ENCODE measurements around the gene WDR1.

WDR1 gene

GRCh38 chr4:10113362-10114047, 3.1 kb downstream of the WDR1 start:
- no peak for FAIRE-seq

GRCh38 chr4:10112658-10113284, 3.8 kb downstream of the WDR1 start:
- no peak for FAIRE-seq

GRCh38 chr4:10111067-10111801, 5.4 kb downstream of the WDR1 start:
- no peak for FAIRE-seq

GRCh38 chr4:10109995-10110670, 6.5 kb downstream of the WDR1 start:
- FAIRE-seq = no peak

- no peak for FAIRE-seq
Observed at GRCh38 chr4:10108818-10109783, 7.5 kb downstream of the WDR1 start.

GRCh38 chr4:10108391-10108790, 8.2 kb downstream of the WDR1 start:
- no peak for FAIRE-seq

- no peak for FAIRE-seq
Observed at GRCh38 chr4:10107111-10108091, 9.2 kb downstream of the WDR1 start.

GRCh38 chr4:10106421-10107039, 10.1 kb downstream of the WDR1 start:
- no peak for FAIRE-seq

GRCh38 chr4:10105920-10106319, 10.7 kb downstream of the WDR1 start:
- FAIRE-seq = no peak

GRCh38 chr4:10105421-10105820, 11.2 kb downstream of the WDR1 start:
- FAIRE-seq = no peak

- FAIRE-seq = no peak
Observed at GRCh38 chr4:10104991-10105276, 11.7 kb downstream of the WDR1 start.

- no peak for FAIRE-seq
Observed at GRCh38 chr4:10104211-10104990, 12.2 kb downstream of the WDR1 start.

- no peak for FAIRE-seq
Observed at GRCh38 chr4:10102474-10103332, 13.9 kb downstream of the WDR1 start.

GRCh38 chr4:10101671-10102473, 14.7 kb downstream of the WDR1 start:
- FAIRE-seq = no peak

GRCh38 chr4:10100734-10101216, 15.8 kb downstream of the WDR1 start:
- FAIRE-seq = no peak

- no peak for FAIRE-seq
Observed at GRCh38 chr4:10099499-10100325, 16.9 kb downstream of the WDR1 start.

GRCh38 chr4:10098780-10099160, 17.8 kb downstream of the WDR1 start:
- FAIRE-seq = no peak

Data from endometrium (tissue), 2 donors.